K562 (cell line): ENCODE measurements around the gene SOX15. TPM values are rescaled to one million over a fixed set of nuclear protein-coding genes. Genes with fewer than 3 reads are reported as not detected.

Source experiments
- polyA plus RNA-seq, 8 experiments: library from polyadenylated mRNA; depleted of rRNA in 4 of 8; stranded (reverse) in 5 of 8; unstranded in 3 of 8; fragments of >200 nt; fragmentation: Nextera tagmentation in 2 of 8; fragmentation: Illumina TruSeq in 1 of 8; extraction: Ambion mirVana in 2 of 8; extraction: Trizol in 1 of 8; gene quantifications; 2 replicates each; pipeline versions ENCODE4 v1.2.1 to v1.2.3, GENCODE V29; 2011 to 2014; ENCODE audit warnings: inconsistent platforms in 1 of 8, missing spikeins in 1 of 8
- total RNA-seq, 7 experiments: library from RNA; depleted of rRNA in 6 of 7; stranded (reverse); fragments of >200 nt in 6 of 7; fragmentation: Illumina TruSeq in 2 of 7; extraction: Trizol in 2 of 7; gene quantifications; 2 replicates each; pipeline versions ENCODE4 v1.2.1 to v1.2.3, GENCODE V29; 2011 to 2021; ENCODE audit warnings: low replicate concordance in 1 of 7
- TF ChIP-seq, protein P1 (sequence below): sonication (generic); formaldehyde crosslinking; IDR thresholded peaks from 2 replicates; pipeline ENCODE4 v1.8.0; 2022; ENCODE audit warnings: mild to moderate bottlenecking, missing genetic modification reagents
- TF ChIP-seq, protein P2 (sequence below), 2 experiments: fragments of 200-800 bp in 1 of 2; sonication (Bioruptor generic) in 1 of 2; sonication (generic) in 1 of 2; formaldehyde crosslinking in 1 of 2; IDR thresholded peaks in 1 of 2; conservative IDR thresholded peaks in 1 of 2; 2 replicates each; pipeline versions ENCODE4 v1.5.0 to v1.6.1; 2016 to 2020; ENCODE audit warnings: missing compliant biosample characterization in 1 of 2, missing genetic modification characterization in 1 of 2, missing genetic modification reagents in 1 of 2
- TF ChIP-seq, protein P3 (sequence below), 3 experiments: fragments of 200-800 bp in 1 of 3; fragments of 250-450 bp in 1 of 3; fragments of 450-650 bp in 1 of 3; sonication (Bioruptor Pico) in 1 of 3; sonication (Bioruptor generic) in 1 of 3; formaldehyde crosslinking in 1 of 3; IDR thresholded peaks; 2 replicates each; pipeline versions ENCODE4 v1.6.1 to v1.8.0; 2016 to 2022; ENCODE audit warnings: mild to moderate bottlenecking in 2 of 3, missing genetic modification characterization in 2 of 3, missing compliant biosample characterization in 1 of 3, moderate library complexity in 1 of 3

SOX15 gene
- total and polyA plus RNA-seq, 9 of the 15 experiments (the other 6 are each of a cell fraction or from before 2014, with no cell fraction given): 0.07 to 0.33 (median 0.19) TPM; not detected in 5

DNA sequence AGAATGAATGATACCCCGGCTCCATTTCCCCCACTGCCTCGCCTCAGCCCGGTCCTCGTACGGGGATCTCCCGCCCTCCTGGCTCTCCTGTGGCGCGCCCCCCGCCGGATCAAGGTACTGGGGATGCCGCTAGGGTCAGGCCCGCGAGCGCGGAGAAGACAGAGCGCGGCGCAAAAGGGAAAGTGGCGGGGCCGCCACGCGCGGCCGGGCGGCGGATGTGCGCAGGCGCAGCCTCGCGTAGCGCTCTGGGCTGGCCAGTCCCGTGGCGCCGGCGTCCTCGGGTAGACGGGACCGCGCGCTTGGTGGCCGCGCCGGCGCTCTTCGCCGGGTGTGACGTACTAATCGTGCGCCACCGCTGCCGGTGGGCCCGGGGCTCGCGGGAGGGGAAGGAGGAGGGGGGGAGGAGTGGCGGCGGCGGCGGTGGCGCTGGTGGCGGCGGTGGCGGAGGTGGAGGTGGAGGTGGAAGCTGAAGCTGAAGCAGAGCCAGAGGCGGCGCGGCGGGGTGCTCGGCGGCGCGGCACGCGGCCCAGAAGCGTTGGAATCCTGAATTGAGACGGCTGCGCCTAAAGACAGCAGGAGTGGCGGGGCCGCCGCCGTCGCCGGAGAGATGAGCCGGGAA is 28.2 kb downstream of the SOX15 start, which contains the start of gene SENP3 (continued):
- TF ChIP-seq, protein P1, sequence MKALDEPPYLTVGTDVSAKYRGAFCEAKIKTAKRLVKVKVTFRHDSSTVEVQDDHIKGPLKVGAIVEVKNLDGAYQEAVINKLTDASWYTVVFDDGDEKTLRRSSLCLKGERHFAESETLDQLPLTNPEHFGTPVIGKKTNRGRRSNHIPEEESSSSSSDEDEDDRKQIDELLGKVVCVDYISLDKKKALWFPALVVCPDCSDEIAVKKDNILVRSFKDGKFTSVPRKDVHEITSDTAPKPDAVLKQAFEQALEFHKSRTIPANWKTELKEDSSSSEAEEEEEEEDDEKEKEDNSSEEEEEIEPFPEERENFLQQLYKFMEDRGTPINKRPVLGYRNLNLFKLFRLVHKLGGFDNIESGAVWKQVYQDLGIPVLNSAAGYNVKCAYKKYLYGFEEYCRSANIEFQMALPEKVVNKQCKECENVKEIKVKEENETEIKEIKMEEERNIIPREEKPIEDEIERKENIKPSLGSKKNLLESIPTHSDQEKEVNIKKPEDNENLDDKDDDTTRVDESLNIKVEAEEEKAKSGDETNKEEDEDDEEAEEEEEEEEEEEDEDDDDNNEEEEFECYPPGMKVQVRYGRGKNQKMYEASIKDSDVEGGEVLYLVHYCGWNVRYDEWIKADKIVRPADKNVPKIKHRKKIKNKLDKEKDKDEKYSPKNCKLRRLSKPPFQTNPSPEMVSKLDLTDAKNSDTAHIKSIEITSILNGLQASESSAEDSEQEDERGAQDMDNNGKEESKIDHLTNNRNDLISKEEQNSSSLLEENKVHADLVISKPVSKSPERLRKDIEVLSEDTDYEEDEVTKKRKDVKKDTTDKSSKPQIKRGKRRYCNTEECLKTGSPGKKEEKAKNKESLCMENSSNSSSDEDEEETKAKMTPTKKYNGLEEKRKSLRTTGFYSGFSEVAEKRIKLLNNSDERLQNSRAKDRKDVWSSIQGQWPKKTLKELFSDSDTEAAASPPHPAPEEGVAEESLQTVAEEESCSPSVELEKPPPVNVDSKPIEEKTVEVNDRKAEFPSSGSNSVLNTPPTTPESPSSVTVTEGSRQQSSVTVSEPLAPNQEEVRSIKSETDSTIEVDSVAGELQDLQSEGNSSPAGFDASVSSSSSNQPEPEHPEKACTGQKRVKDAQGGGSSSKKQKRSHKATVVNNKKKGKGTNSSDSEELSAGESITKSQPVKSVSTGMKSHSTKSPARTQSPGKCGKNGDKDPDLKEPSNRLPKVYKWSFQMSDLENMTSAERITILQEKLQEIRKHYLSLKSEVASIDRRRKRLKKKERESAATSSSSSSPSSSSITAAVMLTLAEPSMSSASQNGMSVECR (CRISPR knock-in tag): peak; percentile 66
- TF ChIP-seq, protein P2, sequence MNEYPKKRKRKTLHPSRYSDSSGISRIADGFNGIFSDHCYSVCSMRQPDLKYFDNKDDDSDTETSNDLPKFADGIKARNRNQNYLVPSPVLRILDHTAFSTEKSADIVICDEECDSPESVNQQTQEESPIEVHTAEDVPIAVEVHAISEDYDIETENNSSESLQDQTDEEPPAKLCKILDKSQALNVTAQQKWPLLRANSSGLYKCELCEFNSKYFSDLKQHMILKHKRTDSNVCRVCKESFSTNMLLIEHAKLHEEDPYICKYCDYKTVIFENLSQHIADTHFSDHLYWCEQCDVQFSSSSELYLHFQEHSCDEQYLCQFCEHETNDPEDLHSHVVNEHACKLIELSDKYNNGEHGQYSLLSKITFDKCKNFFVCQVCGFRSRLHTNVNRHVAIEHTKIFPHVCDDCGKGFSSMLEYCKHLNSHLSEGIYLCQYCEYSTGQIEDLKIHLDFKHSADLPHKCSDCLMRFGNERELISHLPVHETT (CRISPR knock-in tag; conservative IDR thresholded peaks at IDR 0.05 in 1 of 2, IDR thresholded peaks at IDR 0.05 in 1 of 2): peak in 1 of 2 experiments; percentile 98; a peak in 2 of 4 replicates
- TF ChIP-seq, protein P3, sequence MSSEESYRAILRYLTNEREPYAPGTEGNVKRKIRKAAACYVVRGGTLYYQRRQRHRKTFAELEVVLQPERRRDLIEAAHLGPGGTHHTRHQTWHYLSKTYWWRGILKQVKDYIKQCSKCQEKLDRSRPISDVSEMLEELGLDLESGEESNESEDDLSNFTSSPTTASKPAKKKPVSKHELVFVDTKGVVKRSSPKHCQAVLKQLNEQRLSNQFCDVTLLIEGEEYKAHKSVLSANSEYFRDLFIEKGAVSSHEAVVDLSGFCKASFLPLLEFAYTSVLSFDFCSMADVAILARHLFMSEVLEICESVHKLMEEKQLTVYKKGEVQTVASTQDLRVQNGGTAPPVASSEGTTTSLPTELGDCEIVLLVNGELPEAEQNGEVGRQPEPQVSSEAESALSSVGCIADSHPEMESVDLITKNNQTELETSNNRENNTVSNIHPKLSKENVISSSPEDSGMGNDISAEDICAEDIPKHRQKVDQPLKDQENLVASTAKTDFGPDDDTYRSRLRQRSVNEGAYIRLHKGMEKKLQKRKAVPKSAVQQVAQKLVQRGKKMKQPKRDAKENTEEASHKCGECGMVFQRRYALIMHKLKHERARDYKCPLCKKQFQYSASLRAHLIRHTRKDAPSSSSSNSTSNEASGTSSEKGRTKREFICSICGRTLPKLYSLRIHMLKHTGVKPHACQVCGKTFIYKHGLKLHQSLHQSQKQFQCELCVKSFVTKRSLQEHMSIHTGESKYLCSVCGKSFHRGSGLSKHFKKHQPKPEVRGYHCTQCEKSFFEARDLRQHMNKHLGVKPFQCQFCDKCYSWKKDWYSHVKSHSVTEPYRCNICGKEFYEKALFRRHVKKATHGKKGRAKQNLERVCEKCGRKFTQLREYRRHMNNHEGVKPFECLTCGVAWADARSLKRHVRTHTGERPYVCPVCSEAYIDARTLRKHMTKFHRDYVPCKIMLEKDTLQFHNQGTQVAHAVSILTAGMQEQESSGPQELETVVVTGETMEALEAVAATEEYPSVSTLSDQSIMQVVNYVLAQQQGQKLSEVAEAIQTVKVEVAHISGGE (CRISPR knock-in tag; IDR thresholded peaks at IDR 0.05): no peak
